Right renal cortex interstitium (tissue), 3 donors: ENCODE results near the gene ZEB2. TPM values are rescaled to one million over a fixed set of nuclear protein-coding genes. Genes with fewer than 3 reads are reported as not detected.

Source experiments
- DNase-seq, 3 donors: peaks; one replicate each; pipeline ENCODE4 v3.0.0-alpha.2; 2013; ENCODE audit warnings: low read depth in 3 of 3, low spot score in 2 of 3
- polyA plus RNA-seq, 3 donors: library from polyadenylated mRNA; unstranded; fragments of 120-200 nt; gene quantifications; one replicate each; pipeline ENCODE4 v1.2.1, GENCODE V29; 2013; ENCODE audit not compliant: insufficient read length in 3 of 3

Gene ZEB2
- polyA plus RNA-seq, 3 donors = 136 to 140 (median 138) TPM

- no peak for DNase-seq
Observed at GRCh38 chr2:144454466-144455287, 65.2 kb downstream of the ZEB2 start.

GRCh38 chr2:144453486-144454158 lies 66.3 kb downstream of the ZEB2 start:
- DNase-seq = no peak

DNA sequence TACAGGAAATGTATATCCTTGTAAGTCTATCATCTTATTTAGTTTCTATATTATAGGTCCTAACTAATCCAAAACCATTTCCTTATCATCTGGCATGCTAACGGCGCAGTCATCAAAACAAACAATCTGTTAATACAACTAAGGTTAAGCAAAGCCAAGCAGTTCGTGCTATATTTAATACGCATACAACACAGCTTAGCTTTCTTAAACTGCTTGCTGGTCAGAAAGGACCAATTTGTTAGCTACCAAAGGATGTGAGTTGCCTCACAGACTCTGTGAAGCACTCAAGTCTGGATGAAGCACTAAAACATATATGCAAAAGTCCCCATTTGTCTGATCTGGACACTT lies 67.0 kb downstream of the ZEB2 start:
- no peak for DNase-seq

GRCh38 chr2:144452169-144452988 lies 67.5 kb downstream of the ZEB2 start:
- DNase-seq = no peak

- no peak for DNase-seq
Observed at GRCh38 chr2:144451443-144451842, 68.5 kb downstream of the ZEB2 start.

DNA sequence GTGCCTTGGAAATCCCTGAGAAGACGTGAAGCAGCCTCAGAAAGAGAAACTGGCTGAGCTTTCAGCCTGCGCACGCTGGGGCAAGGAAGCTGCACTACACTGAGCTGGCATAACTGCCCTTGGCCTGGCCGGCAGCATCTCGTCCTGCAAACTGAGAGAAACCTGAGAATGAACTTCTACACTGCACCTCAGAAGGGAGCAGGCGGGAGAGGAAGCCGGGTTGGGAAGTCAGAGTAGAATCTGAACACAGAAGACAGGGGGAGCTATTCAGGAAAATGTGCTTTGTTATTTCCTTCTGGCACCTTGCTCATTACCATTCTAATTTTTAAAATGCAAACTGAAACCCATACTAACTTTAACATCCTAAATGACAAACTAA lies 70.9 kb downstream of the ZEB2 start:
- DNase-seq = no peak

DNA sequence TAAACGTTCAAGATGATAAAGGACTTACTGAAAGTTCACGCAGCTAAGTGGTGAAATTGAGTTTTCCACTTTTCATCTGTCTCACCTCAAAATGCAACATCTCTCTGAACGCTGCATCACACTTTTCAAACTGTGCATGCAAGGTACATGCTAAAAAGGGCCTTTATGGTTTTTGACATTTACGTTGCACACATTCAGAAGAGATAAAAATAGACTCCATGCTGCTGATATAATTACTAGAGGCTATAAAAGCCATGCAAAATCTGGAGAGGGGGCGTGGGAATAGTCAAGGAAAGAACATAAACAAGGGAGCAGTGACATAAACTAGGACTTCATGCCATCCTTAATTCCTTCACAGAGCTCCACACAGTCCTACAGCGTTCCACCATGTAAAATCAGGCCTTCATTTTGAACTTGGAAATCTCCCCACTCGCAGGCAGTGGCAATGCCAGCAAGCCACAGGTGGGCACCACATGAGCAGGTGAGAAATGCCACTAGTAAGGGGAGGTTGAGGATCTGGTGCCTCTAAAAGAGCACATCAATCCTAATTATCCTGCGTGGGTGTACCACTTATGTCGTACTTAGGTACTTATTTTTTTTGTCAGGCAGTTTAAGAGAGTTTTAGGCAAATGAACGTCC lies 71.4 kb downstream of the ZEB2 start:
- DNase-seq = no peak

- DNase-seq = no peak
Observed at GRCh38 chr2:144447535-144447934, 72.4 kb downstream of the ZEB2 start.

GRCh38 chr2:144446136-144446535 lies 73.8 kb downstream of the ZEB2 start:
- DNase-seq = no peak

- DNase-seq = no peak
Observed at GRCh38 chr2:144445196-144445595, 74.7 kb downstream of the ZEB2 start.

DNA sequence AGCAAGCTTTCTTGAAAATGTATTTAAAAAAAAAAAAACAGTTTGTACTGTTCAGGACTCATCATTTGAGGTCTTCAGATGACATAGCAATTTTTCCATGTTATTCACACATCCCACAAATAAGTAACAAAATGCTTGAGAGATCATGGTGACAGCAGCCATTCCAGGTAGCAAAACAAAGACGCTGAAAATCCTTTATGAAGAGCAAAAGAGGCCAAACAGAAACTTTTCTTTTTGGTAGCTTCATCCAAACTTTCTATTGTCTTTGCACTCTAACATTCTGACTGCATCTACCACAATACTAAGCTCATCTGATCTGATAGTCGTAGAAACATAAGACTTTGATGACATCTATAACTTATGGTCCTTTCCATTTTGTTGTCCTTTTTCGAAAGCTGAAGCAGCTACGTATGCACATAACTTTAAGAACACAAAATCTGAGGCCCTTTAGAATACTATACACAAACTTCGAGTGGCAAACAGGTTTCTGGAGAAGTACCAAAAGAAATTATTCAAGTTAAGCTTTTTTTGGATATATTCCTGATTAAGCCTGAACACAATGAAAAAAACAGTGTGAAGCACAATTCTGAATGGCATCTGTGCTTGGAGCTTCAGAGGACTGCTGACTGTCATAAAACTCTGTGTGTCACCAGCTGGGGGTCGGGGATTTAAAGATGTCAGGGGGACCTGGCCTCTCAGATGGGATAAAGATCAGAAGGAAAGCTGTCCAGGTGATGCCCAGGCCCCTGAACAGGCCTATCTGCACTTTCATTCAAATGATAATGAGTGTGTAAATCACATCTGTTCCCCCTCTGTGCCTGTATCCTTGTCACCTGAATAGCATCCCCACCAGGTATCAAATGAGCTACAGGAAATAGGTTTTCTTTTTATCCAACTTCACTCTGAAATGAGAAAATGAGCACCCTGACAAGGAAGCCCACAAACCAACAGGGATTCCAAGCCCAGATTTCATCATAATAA lies 75.8 kb downstream of the ZEB2 start:
- no peak for DNase-seq

GRCh38 chr2:144441711-144442141 lies 78.2 kb downstream of the ZEB2 start:
- DNase-seq = no peak

DNA sequence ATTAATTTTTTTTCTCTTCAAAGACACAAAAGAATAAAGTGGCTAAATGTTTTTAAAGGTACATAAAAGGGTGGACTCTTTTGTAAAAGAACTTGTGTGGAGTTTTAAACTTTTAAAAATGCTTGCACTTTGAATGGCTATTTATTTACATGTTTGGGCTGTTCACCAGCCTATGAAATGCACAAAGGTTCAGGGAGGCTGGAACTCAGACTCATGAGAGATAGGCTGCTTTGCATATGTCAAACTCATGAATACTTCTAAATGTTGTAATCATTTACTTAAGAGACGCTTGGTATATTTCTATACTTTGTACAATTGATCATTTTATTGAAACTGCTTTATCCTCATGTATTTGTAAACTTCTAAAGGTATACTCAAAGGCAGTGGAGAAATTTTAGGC lies 79.9 kb downstream of the ZEB2 start:
- DNase-seq = no peak

DNA sequence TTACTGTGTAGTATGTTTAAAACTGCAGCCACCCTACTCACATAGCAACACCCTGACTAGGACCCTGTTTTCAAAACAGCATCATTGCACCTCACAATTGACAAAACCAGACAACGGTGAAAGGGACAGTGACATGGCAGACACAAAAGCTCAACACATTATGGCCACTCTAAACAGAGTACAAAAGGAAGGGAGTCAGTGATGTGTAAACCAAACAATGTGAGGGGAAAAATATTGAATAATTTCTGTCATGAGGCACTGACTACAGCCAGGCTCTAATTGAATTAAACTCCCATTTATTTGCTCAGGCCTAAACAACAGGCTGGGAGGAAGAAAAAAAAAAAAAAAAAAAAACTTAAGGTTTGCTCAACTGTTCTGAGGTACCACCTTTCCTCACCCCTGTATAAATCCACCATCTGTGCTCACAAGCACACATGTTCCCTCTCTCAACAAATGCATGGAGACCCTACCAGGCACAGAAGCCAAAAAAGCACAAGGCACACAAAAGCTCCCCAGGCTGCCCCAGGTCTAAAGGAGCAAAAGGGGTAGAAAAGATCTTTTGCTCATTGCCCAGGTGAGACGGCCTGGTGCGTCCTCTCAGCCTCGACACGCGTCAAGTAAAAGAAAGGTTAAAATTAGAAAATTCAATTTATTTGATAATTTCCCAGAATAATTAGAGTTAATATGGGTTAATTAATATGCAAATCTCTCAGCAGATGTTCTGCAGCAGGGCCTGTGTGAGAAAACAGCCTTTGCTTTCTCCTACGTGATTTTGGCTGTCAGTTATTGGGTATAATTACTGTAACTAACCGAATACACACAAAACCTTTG lies 80.9 kb downstream of the ZEB2 start:
- DNase-seq = no peak

DNA sequence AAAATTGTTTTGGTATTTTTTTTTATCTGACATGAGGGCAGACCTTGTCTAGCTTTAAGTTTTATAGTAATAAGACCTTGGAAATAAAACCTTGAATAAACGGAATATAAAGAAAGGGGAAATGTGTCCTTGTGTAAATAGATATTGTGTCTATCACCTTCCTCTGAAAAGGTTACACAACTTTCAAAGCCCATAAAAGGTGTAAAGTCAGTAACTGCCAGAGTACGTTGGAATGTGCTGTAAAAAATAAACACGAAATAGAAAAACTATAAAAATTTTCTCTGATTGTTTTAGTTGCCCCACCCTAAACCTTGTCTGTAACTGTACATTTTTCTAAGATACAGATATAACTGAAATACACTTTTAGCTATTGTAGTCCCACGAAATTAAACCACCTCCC lies 82.3 kb downstream of the ZEB2 start:
- DNase-seq = no peak

- DNase-seq = no peak
Observed at GRCh38 chr2:144434425-144435222, 85.3 kb downstream of the ZEB2 start.

GRCh38 chr2:144432921-144433320 lies 87.0 kb downstream of the ZEB2 start:
- DNase-seq = no peak

- DNase-seq = no peak
Observed at GRCh38 chr2:144431998-144432397, 87.9 kb downstream of the ZEB2 start.
